Tibial nerve (tissue), 4 donors: Measurements from ENCODE around the gene PERM1. TPM values are rescaled to one million over a fixed set of nuclear protein-coding genes. Genes with fewer than 3 reads are reported as not detected.
"Not testable (repeated sequence)": the region's sequence is repeated elsewhere in the genome, so short reads cannot be mapped to it uniquely, and the experiment has no call there.

Experiments
- DNase-seq, 2 donors: peaks; one replicate each; pipeline ENCODE4 v3.0.0-alpha.2; 2019; ENCODE audit warnings: low spot score in 2 of 2
- H3K27ac ChIP-seq, 4 donors: fragments of 200-600 bp; sonication (generic) in 3 of 4; one replicate each; pipeline ENCODE4 v1.5.1; 2017 to 2019; ENCODE audit warnings: mild to moderate bottlenecking in 1 of 4
- H3K27me3 ChIP-seq, 2 donors: fragments of 200-600 bp; sonication (generic) in 1 of 2; one replicate each; pipeline versions ENCODE4 v1.5.1 to v1.6.0; 2017 to 2019
- H3K36me3 ChIP-seq, 3 donors: fragments of 200-600 bp; sonication (generic); one replicate each; pipeline ENCODE4 v1.5.1; 2018 to 2019
- H3K4me1 ChIP-seq, 4 donors: fragments of 200-600 bp; sonication (generic) in 3 of 4; one replicate each; pipeline ENCODE4 v1.5.1; 2017 to 2019
- H3K4me3 ChIP-seq, 4 donors: fragments of 200-600 bp; sonication (generic) in 3 of 4; one replicate each; pipeline ENCODE4 v1.5.1; 2017 to 2019; ENCODE audit warnings: mild to moderate bottlenecking in 1 of 4, moderate library complexity in 1 of 4
- H3K9me3 ChIP-seq, 4 donors: fragments of 200-600 bp; sonication (generic) in 3 of 4; one replicate each; pipeline ENCODE4 v1.5.1; 2017 to 2019
- CTCF ChIP-seq, 5 experiments: fragments of 200-600 bp in 3 of 5; fragments of 450-650 bp in 2 of 5; sonication (generic) in 3 of 5; IDR thresholded peaks; one replicate each; pipeline ENCODE4 v1.5.1; 2016 to 2019; ENCODE audit warnings: antibody characterized with exemption in 5 of 5, mild to moderate bottlenecking in 3 of 5, moderate library complexity in 2 of 5
- EP300 ChIP-seq, 2 donors: sonication (generic); formaldehyde crosslinking; IDR thresholded peaks; one replicate each; pipeline ENCODE4 v1.6.1; 2017; ENCODE audit warnings: antibody characterized with exemption in 2 of 2, mild to moderate bottlenecking in 1 of 2
- POLR2A ChIP-seq, 2 donors: fragments of 450-650 bp; IDR thresholded peaks; one replicate each; pipeline ENCODE4 v1.6.1; 2017; ENCODE audit warnings: antibody characterized with exemption in 2 of 2, mild to moderate bottlenecking in 2 of 2, moderate library complexity in 2 of 2
- WGBS, 2 donors: methylation state at CpG; one replicate each; pipeline ENCODE4 v1.1.5; 2018; 5-methylcytosine and 5-hydroxymethylcytosine counted together
- total RNA-seq, 4 donors: library from RNA; depleted of rRNA; stranded (reverse); fragments of >200 nt; gene quantifications; one replicate each; pipeline ENCODE4 v1.1.0, GENCODE V29; 2016

The PERM1 gene
- total RNA-seq, 4 donors from 2014 or later, result 0.22 to 0.78 TPM; not detected in 2

- Histone ChIP-seq H3K4me1 (peaks cover 0 to 4% (median 0%) of the 10 kb centered on the region in 4 donors), H3K4me3 (no peak overlapping the region), H3K36me3 (no peaks in the 10 kb centered on the region), H3K27ac (no peak overlapping the region), H3K27me3 (peaks cover 0 to 2% of the 10 kb centered on the region in 2 donors), H3K9me3 (peaks cover 0 to 21% (median 0%) of the 10 kb centered on the region in 4 donors)
- TF ChIP-seq EP300 (IDR thresholded peaks at IDR 0.05) (no peak), CTCF (IDR thresholded peaks at IDR 0.05) (no peak), POLR2A (IDR thresholded peaks at IDR 0.05) (no peak)
- no peak for DNase-seq
- WGBS, 2 donors, result 95 to 96% methylated on average over 10 of the region's 10 CpGs
These were observed 10.0 kb upstream of the PERM1 start for GRCh38 chr1:991895-992294.

GRCh38 chr1:991275-991674, 9.4 kb upstream of the PERM1 start:
- H3K9me3 ChIP-seq, result peaks cover 0 to 21% (median 0%) of the 10 kb centered on the region in 4 donors
- 89 to 93% methylated on average over 6 of the region's 6 CpGs for WGBS, 2 donors
- not testable (repeated sequence) for H3K27me3 ChIP-seq

DNA sequence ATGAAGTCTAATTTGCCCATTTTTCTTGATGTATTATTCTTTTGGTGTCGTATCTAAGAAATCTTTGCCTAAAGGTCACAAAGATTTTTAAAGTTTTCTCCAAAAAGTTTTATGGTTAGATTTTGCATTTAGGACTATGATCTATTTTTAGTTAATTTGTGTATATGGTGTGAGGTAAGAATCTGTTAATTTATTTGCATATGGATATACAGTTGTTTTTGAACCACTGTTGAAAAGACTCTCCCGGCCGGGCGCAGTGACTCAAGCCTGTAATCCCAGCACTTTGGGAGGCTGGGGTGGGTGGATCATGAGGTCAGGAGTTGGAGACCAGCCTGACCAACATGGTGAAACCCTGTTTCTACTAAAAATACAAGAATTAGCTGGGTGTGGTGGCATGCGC, 6.2 kb upstream of the PERM1 start:
- 82 to 85% methylated on average over 5 of the region's 5 CpGs for WGBS, 2 donors
- H3K9me3 ChIP-seq, result peaks cover 0 to 20% (median 0%) of the 10 kb centered on the region in 4 donors
- H3K27me3 ChIP-seq, result peaks cover 0 to 12% of the 10 kb centered on the region in 2 donors
- H3K4me1 ChIP-seq, DNase-seq, H3K27ac ChIP-seq, H3K4me3 ChIP-seq, H3K36me3 ChIP-seq: not testable (repeated sequence)

More at GRCh38 chr1:991275-991674, 9.4 kb upstream of the PERM1 start:
- DNase-seq, H3K27ac ChIP-seq, H3K36me3 ChIP-seq, H3K4me1 ChIP-seq, H3K4me3 ChIP-seq: not testable (repeated sequence)

DNA sequence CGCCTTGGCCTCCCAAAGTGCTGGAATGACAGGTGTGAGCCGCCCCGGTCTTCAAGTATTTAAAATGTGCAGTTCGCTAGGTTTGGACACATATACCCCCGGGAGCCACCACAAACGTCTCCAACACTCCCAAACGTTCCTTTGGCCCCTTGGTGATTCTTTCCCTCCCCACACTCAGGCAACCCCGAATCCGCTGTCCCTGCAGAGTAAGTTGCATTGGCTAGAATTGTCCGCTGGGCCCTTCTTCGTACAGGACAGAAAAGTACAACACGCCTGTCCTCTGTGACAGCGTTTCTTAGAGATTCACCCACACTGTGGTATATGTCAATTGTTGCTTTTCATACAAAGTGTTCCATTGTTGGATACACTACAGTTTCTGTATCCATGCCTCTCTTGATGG, 3.2 kb upstream of the PERM1 start:
- no peak for TF ChIP-seq CTCF (IDR thresholded peaks at IDR 0.05)
- TF ChIP-seq POLR2A (IDR thresholded peaks at IDR 0.05), result no peak
- no peak for TF ChIP-seq EP300 (IDR thresholded peaks at IDR 0.05)
- H3K27ac ChIP-seq, result no peak overlapping the region
- H3K36me3 ChIP-seq, result no peaks in the 10 kb centered on the region
- no peak overlapping the region for H3K4me3 ChIP-seq
- WGBS, 2 donors, result 69 to 78% methylated on average over 13 of the region's 13 CpGs
- DNase-seq, result no peak
- H3K4me1 ChIP-seq, result peaks cover 0 to 7% (median 2%) of the 10 kb centered on the region in 4 donors
- peaks cover 0 to 22% of the 10 kb centered on the region in 2 donors for H3K27me3 ChIP-seq
- no peaks in the 10 kb centered on the region for H3K9me3 ChIP-seq

GRCh38 chr1:984476-984814, 2.6 kb upstream of the PERM1 start:
- Histone ChIP-seq H3K36me3 (no peaks in the 10 kb centered on the region), H3K4me1 (peaks cover 0 to 7% (median 2%) of the 10 kb centered on the region in 4 donors), H3K27me3 (peaks cover 0 to 22% of the 10 kb centered on the region in 2 donors), H3K4me3 (no peak overlapping the region), H3K27ac (no peak overlapping the region), H3K9me3 (no peaks in the 10 kb centered on the region)
- DNase-seq, result no peak
- no peak for TF ChIP-seq POLR2A (IDR thresholded peaks at IDR 0.05)
- peak in 1 of 5 experiments; percentile 4 for TF ChIP-seq CTCF (IDR thresholded peaks at IDR 0.05)
- TF ChIP-seq EP300 (IDR thresholded peaks at IDR 0.05), result no peak
- 46 to 59% methylated on average over 12 of the region's 12 CpGs for WGBS, 2 donors

- TF ChIP-seq POLR2A (IDR thresholded peaks at IDR 0.05), result no peak
- peak; percentile 60 to 95 (median 94) for TF ChIP-seq CTCF (IDR thresholded peaks at IDR 0.05)
- no peaks in the 10 kb centered on the region for H3K36me3 ChIP-seq
- no peak overlapping the region for H3K4me3 ChIP-seq
- peaks cover 0 to 7% (median 2%) of the 10 kb centered on the region in 4 donors for H3K4me1 ChIP-seq
- 31 to 36% methylated on average over 18 to 22 of the region's 29 CpGs for WGBS, 2 donors
- H3K27ac ChIP-seq, result no peak overlapping the region
- no peak for DNase-seq
- peaks cover 0 to 22% of the 10 kb centered on the region in 2 donors for H3K27me3 ChIP-seq
- H3K9me3 ChIP-seq, result no peaks in the 10 kb centered on the region
These were observed 2.0 kb upstream of the PERM1 start for GRCh38 chr1:983798-984475.
